Astrocyte (in vitro differentiated cells and primary cell): ENCODE data around the gene ST6GALNAC5.

ENCODE experiments used
- EZH2 ChIP-seq: IDR thresholded peaks from 2 replicates; pipeline ENCODE4 v1.6.1; 2012; ENCODE audit warnings: mild to moderate bottlenecking, low read length, inconsistent platforms; ENCODE audit not compliant: insufficient read depth
- TF ChIP-seq, protein P1 (sequence below): IDR thresholded peaks from 2 replicates; pipeline ENCODE4 v1.5.1; 2011; ENCODE audit warnings: low read depth, mild to moderate bottlenecking, inconsistent platforms, low read length, moderate library complexity; ENCODE audit not compliant: insufficient read depth

DNA sequence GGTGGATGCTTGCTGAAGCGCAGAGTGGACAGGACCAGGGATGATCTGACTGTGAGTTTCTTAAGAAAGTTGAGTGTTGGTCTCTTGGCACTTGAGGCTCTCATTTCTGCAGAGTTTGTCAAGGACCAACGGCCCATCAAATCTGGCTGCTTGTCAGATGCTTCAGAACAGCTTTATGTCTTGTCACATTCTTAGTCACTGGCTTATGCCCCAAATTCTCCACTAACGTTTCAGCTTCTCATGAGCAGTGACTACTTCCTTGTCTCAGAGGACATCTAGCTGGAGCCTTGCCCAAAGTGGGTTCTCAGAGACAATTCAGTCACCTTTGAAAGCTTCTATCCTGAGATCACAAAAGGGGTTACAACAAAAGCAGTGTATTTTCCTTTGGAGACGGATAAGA is 92.3 kb downstream of the ST6GALNAC5 start:
- TF ChIP-seq, protein P1, sequence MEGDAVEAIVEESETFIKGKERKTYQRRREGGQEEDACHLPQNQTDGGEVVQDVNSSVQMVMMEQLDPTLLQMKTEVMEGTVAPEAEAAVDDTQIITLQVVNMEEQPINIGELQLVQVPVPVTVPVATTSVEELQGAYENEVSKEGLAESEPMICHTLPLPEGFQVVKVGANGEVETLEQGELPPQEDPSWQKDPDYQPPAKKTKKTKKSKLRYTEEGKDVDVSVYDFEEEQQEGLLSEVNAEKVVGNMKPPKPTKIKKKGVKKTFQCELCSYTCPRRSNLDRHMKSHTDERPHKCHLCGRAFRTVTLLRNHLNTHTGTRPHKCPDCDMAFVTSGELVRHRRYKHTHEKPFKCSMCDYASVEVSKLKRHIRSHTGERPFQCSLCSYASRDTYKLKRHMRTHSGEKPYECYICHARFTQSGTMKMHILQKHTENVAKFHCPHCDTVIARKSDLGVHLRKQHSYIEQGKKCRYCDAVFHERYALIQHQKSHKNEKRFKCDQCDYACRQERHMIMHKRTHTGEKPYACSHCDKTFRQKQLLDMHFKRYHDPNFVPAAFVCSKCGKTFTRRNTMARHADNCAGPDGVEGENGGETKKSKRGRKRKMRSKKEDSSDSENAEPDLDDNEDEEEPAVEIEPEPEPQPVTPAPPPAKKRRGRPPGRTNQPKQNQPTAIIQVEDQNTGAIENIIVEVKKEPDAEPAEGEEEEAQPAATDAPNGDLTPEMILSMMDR, result no peak
- no peak for TF ChIP-seq EZH2
